ENCODE results near the gene RBM39.
"Not testable (repeated sequence)": the region's sequence is repeated elsewhere in the genome, so short reads cannot be mapped to it uniquely, and the experiment has no call there.

The RBM39 gene

DNA sequence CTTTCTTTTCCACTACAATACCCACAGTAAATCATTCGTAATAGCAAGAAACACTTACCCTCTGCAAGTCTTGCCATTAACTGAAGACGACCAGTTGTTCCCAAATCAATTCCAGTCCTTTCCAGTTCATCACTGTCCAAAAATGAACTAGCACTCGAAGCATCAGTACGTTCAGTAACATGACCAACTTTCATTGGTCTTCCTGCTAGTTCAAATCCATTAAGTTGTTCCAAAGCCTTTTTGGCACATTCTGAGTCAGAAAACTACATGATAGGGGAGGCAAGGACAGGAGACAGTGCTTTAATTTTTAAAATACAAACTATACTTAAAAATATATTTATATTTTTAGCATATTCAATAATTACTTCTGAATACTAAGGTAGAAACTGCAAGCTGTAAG, 27.9 kb downstream of the RBM39 start:
- TF ChIP-seq, protein P1, sequence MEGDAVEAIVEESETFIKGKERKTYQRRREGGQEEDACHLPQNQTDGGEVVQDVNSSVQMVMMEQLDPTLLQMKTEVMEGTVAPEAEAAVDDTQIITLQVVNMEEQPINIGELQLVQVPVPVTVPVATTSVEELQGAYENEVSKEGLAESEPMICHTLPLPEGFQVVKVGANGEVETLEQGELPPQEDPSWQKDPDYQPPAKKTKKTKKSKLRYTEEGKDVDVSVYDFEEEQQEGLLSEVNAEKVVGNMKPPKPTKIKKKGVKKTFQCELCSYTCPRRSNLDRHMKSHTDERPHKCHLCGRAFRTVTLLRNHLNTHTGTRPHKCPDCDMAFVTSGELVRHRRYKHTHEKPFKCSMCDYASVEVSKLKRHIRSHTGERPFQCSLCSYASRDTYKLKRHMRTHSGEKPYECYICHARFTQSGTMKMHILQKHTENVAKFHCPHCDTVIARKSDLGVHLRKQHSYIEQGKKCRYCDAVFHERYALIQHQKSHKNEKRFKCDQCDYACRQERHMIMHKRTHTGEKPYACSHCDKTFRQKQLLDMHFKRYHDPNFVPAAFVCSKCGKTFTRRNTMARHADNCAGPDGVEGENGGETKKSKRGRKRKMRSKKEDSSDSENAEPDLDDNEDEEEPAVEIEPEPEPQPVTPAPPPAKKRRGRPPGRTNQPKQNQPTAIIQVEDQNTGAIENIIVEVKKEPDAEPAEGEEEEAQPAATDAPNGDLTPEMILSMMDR (IDR thresholded peaks at IDR 0.05): no peak
- DNase-seq (ENCODE audit: low spot score): no peak
- H3K27ac ChIP-seq: no peak overlapping the region

GRCh38 chr20:35713120-35713519, 28.9 kb downstream of the RBM39 start:
- not testable (repeated sequence) for DNase-seq (ENCODE audit: low spot score)

More for the DNA sequence above, 27.9 kb downstream of the RBM39 start:
- H3K4me3 ChIP-seq: no peak overlapping the region

DNA sequence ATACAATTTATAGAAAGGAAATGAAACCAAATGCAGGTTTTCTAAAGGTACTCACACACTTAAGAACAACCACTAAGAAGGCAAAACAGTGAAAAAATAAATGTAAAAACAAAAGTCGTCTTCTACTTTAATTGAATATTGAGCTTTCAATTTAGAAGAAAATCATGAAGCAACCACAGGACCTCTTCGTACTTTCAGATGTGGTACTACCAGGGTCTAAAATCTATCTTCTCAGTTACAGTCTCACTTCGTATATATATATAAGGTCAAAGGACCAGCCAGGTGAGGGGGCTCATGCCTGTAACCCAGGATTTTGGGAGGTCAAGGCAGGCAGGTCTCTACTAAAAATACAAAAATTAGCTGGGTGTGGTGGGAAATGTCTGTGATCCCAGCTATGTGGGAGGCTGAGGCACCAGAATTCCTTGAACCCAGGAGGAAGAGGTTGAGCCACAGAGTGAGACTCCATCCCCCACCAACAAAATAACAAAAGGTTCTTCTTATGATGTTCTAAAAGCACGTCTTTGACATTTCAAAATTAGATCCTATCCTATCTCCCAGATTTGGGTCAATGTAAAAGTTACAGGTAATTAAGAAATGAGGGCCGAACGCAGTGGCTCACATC, 30.4 kb downstream of the RBM39 start:
- Histone ChIP-seq H3K27ac (no peak overlapping the region), H3K4me3 (no peak overlapping the region)
- no peak for DNase-seq (ENCODE audit: low spot score)
- TF ChIP-seq, protein P1 (IDR thresholded peaks at IDR 0.05): no peak

More at GRCh38 chr20:35713120-35713519, 28.9 kb downstream of the RBM39 start:
- H3K27ac ChIP-seq, H3K4me3 ChIP-seq: not testable (repeated sequence)

DNA sequence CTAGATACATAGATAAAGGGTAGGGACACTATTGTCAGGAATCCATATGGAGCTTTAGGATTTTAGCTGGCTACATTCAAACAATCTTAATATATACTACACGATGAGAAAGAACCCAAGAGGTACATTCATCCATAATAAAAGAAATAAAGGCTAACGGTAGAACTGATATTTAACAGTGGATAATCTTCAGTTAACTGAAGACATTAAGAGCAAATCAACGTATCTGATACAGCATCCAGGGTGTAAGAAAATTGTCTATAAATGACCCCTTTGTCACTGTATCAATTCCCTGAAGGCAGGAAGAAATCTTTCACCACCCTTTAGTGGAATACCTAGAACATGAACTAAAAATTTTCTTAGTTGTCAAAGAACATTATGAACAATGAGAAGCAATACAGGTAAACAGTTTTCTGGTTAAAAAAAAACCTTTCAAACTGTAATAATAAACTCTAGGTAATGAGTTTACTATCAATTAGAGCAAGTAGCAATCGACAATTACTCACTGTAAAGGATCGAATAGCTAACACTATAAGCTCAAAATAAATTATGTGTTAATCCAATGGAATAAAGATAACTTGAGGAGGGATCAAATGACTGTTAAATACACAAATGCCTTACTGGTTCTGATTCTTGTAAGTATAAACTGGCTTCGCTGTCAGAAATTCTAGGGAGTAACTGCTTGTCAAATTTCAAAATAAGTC, 31.0 kb downstream of the RBM39 start:
- Histone ChIP-seq H3K27ac (no peak overlapping the region), H3K4me3 (no peak overlapping the region)
- DNase-seq (ENCODE audit: low spot score): no peak
- TF ChIP-seq, protein P1 (IDR thresholded peaks at IDR 0.05): no peak

GRCh38 chr20:35710039-35710438, 32.0 kb downstream of the RBM39 start:
- DNase-seq (ENCODE audit: low spot score): no peak
- Histone ChIP-seq H3K4me3 (no peak overlapping the region), H3K27ac (no peak overlapping the region)
- TF ChIP-seq, protein P1 (IDR thresholded peaks at IDR 0.05): no peak

GRCh38 chr20:35709259-35709658, 32.8 kb downstream of the RBM39 start:
- TF ChIP-seq, protein P1 (IDR thresholded peaks at IDR 0.05): no peak
- no peak for DNase-seq (ENCODE audit: low spot score)
- H3K4me3 ChIP-seq: no peak overlapping the region
- no peak overlapping the region for H3K27ac ChIP-seq

DNA sequence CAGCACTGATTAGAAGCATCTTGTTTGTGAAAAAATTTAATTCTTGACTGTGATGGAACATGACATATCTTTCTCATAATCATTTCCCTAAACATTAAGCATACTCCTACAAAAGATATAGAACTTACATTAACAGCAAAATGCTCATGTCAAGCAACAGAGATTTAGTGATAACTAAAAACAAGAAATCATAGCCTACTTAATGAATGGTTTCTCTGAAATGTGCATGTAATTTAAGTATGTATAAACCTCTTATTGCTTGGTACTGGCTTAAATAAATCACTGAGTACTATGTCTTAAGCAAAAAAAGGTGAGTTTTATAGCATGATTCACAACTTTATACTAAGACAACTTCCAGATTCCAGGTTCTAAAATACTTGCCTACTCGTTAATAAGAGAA, 33.6 kb downstream of the RBM39 start:
- no peak for DNase-seq (ENCODE audit: low spot score)
- Histone ChIP-seq H3K27ac (no peak overlapping the region), H3K4me3 (no peak overlapping the region)
- TF ChIP-seq, protein P1 (IDR thresholded peaks at IDR 0.05): no peak

GRCh38 chr20:35706591-35707529, 35.2 kb downstream of the RBM39 start:
- H3K27ac ChIP-seq; H3K4me3 ChIP-seq; DNase-seq (ENCODE audit: low spot score): not testable (repeated sequence)

GRCh38 chr20:35705894-35706293, 36.2 kb downstream of the RBM39 start:
- not testable (repeated sequence) for H3K4me3 ChIP-seq; DNase-seq (ENCODE audit: low spot score); H3K27ac ChIP-seq

Data from coronary artery (tissue), 2 donors.